NCI-H1048 (cell line): Measurements from ENCODE around the gene RGS13.

Experiments used
- DNase-seq: peaks from one replicate; lab custom pipeline; 2025; lab: John Stamatoyannopoulos, UW

The RGS13 gene

DNA sequence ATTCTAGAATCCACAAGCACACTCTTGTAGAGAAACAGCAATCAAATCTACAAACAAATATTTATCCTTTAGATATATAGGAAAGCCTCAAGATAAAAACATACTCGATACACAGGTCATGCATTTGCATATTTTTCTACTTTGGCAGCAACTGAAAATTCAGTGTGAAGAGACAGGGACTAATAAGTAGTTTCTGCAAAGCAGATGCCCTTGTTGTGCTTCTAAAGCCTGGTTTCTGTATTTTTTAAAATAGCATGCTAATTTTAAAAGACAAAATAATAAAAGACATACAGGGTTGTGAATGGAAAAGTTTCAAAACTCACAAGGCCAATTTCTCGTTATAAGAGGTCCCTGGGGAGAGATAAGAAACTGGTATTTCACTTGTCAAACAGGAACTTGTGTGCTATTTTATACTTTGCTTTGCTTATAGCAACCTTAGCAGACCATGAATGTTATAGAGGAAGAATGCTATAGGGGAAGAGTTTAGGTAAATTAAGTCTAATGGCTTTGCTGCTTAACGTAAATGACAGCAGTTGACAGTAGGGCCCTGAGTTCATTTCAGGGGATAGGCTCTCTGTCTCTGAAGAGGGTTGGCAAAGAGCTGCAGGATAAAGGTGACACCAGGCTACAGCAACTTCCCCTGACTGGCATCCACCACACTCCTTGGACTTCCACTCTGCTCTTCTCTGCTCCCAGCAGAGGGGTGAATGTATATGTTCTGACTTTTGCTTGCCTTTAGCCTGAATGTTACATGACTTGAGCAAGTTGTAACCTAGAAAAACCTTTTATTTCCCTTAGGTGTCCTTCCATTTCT lies 9.4 kb upstream of the RGS13 start:
- no peak for DNase-seq

DNA sequence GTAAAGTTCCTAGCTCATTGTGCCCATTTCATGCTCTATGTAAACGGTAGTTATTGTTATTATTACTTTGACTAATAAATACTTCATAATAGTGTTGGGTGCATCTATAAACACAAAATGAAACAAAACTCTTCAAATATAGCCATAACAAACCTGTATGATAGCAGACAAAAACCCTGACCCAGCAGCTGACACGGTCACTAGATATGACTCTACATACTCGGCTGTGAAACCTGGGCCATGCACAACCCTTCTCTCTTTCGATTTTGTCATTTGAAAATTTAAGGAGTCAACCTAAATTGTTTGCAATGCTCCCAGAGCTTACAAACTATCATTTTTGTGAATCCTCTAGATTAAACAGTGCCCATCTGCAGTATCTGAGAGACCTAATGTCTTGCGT lies 8.0 kb upstream of the RGS13 start:
- DNase-seq, result no peak

DNA sequence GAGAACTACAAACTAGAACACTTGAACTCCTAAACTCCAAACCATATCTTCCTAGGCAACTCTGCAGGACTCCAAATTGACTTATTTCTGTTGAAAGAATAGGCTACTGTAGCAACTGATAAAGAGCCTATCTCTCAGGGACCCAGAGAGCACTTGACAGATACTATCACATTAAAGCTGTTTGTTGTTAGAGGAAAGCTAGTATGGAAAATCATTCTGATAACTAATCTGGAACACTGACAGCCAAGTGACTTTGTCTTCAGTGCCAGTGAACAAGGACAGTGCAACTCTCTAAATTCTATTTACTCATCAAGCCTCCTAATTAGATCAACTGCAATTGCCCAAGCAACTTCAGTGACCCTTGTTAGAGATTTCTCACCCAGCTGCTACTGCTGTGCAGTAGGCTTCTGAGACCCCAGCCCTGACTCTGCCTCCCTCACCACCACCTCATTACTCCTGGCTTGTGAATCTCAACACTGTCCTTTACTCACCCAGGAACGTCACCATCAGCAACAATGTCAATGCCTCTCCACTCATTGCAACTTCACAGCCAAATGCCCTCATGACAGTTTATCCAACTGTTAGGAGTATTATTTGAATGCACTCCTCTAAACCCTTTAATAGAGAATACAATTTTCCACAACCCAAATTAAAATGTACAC lies 7.4 kb upstream of the RGS13 start:
- no peak for DNase-seq

DNA sequence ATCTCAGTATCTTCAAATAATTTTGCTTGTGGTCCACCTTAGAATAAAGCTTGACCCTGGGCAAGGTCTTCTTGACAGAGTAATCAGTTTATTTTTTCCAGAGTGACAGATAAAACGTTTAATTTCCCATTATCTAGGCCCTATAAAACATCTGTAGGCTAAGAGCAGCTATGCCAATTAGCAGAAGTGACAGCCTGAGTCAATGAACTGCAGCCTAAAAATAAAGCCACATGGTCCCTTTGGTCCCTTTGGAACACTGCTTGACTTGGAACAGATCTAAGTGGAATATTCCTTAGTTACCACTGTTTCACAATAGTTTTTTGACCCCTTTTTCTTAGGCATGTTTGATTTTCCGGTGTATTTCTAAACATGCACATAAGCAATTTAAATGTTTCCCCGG lies 6.3 kb upstream of the RGS13 start:
- DNase-seq, result no peak

DNA sequence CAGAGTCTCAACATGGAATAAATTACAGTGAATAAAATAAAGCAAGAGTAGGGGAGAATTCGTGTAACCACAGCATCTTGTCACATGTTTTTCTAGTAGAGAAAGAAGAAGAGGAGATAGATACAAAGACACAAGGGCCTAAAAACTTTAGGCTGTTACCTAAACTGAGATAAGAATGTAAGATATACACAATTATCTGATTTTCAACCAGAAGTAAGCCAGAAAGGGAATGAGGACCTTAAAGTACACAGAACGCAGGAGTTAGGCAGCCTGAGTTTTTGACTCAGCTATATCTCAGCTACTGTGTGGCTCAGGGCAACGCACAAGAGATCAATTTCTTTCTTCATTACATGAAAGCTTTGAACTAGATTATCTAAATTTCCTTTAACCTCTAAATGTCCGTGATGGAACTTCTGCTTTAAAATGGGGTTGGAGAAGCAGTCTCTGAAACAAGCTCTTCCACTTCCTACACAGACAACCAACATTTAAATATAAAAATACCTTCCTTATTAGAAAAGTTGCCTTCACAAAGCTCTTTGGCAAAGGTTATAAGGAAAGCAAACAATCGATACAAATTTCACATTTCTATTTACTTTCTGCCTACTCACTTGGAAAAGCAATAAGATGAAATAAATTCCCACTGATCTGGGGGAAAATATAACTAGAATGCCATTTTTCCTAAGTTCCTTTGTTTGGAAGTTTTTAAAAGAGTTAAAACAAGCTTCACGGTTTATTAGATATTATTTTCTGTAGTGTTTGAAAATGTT lies 5.2 kb upstream of the RGS13 start:
- DNase-seq, result no peak

DNA sequence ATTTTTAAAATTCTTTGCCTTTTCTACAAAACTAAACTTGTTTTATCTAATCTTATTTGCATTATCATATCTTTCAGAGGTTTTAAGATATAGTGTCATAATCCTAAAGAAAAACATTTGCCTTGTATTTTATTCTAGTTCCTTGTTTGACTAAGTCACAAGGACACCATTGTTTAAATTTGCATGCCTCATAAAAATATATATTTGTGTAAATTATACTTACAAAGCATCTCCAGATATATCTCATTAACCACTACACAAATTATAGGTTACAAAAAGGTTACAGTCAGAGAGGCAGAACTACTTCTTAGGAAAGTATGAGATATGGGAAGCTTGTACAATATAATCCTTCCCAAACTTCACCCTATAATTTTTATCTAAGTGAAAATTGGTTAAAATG lies 4.2 kb upstream of the RGS13 start:
- DNase-seq, result peak; percentile 96

DNA sequence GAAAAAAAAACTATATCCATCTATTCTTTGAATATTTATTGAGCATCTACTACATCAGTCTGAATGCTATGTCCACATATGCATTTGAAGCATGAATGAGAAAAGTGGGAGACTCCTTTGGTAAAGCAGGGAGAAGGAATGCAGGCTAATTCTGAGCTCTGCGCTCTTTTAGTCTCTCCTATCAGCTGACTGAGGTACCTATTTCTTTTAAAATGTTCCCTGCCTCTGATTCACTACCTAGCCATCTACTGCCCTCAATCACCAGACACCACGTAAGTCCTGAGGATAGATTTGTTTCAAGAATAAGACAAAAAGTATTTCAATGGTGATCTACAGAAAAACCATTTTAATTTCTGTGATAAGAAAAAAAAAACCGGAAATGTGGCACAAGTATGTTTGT lies 3.8 kb upstream of the RGS13 start:
- DNase-seq, result no peak

DNA sequence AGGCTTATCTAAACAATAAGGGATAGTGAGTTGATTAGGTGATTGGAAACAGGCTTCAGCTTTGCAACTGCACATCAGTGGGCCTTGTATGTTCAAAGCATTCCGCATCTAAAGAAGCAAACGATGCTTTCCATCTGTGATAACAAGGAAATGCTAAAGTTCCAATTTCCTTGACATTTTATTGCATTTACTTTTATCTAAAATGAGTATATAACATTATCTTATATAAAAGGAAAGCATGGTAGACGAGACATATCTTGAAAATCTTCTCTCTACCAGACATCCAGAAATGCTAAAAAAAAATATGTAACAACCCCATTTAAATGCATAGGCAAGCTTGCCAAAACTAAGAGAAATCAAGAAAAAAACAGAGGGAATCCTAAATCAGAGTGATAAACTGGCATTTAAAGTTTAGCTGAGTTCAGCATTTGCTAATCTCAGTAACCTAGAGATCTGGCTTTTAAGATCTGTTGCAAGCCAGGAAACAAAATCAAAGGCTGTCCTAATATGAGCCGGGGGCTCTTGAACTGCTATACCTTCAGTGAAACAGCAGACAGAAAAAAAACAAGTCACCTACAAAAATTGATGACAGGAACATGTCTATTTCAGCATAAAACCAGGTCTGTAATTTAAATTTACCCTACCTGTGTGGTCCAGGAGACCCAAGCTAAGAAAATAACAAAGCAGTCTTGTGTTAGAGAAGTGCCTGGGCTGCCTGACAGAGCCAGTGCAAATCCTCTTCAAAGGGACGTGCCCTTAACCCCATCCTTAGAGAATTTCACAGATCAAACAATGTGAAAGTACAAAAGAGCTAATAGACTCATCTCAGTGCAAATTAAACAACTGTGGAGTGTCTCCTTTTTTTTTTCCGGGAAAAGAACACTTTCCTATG lies 3.1 kb upstream of the RGS13 start:
- DNase-seq, result no peak

DNA sequence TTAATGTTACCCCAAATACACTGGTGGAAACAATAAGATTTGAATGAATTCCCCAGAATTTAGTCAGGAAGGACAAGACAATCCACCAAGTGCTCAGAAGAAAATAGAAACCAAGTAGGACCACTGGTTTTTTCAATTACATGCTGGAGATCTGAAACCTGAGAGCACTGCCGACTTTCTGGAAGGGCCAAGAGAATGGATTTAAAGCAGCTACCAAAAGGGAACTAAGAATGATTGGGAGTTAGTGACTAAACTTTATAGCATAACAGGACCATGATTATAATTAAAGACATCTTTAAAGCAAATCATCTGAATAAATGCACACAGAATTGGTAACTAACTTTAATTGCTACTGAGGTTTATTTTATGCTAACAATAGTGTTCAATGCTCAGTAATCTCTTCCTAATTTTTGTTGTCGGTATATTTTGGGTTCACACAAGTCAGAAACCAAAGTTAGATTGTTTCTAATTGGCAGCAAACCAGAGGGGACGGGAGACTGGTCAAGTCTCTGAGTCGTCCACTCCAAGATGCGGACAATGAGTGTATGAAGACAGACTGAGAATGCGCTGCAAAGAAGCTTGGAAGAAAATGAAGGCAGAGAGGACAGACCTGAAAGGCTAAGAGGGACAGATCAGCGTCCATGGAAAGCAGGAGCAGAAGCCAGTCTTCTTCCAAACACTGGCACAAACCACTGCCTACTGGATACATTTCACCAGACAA lies 2.3 kb upstream of the RGS13 start:
- DNase-seq, result no peak

DNA sequence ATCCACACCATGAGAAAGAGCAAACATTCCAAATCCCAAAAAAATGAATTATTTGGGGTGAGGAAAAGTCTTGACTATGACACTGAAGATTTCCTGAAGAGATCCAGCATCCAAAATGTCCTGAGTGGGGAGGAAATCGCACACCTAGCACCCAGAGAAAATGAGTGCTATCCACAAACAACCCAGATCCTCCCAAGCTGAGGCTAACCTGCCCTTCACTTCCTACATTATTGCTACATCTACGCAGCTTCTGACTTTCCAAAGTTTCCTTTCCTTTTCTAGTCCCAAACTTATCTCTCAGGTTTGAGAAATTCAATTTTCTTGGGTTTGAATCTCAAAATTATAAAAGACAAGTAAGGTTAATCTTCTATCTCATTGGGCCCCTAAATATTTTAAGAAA lies 906 bp upstream of the RGS13 start:
- DNase-seq, result no peak

DNA sequence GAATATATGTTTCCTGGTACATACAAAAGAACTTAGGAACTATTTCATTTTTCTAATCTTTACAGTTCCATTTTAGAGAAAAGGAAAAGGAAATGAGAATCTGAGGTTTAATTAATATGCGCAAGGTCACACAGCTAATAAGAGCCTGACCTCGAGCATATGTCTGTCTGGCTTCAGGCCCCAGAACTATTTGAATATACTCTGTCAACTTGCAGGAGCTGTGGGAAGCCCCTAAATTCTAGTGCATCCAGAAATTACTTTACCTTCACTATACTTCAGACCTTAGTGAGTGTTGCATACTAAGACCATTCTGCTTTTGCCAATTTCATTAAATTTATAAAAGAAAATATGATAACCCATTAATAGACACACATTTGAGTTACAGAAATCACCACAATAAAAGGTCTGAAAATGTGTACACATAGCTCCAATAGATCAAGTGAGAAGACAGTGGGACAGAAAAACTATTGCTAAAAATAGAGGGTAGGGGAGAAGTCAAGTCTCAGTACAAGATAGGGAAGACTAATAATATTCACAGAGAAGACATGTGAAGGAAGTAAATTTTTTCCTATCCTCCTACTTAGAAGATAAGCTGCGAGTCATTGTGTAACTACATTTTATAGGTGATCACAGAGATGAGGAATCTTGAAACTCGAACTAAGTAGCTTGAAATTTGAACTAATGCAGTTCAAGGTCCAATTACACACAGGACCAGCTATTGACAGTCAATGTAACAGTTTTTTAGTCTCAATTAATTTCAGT lies 3.8 kb downstream of the RGS13 start:
- no peak for DNase-seq

DNA sequence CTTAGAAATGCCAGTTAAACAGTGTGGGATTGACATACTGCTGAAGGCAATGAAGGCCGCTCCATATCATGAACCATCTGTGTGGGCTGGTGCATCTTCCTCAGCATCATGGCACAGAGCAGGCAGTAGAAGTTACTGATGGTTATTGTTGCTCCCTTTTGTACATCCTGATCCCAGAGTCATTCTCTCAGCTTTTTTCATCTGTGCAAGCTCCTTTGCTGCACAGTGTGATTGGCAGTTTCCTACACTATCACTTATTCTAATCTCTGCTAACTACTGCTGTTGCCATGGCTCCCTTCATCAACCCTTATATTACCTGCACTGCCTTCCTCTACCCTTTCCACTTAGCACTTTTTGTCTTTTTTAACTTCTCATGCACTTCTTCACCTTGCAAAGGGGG lies 16.2 kb downstream of the RGS13 start:
- DNase-seq, result no peak

DNA sequence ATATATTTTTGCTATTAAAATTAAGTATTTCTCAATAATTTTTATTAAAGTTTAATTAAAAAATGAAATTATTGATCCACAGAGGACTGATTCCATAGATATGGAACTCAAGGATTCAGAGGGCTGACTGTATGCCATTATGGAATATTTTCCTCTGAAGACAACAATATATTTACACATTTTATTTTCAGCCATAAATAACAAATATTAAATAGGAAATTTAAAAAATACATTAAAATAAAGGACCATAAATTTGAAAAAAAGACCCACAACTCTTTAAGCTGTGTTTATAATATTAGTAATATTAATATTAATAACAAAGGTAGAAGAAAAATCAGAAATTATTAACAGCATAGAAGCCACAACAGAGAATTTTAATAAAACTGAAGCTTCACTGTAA lies 18.2 kb downstream of the RGS13 start:
- no peak for DNase-seq

DNA sequence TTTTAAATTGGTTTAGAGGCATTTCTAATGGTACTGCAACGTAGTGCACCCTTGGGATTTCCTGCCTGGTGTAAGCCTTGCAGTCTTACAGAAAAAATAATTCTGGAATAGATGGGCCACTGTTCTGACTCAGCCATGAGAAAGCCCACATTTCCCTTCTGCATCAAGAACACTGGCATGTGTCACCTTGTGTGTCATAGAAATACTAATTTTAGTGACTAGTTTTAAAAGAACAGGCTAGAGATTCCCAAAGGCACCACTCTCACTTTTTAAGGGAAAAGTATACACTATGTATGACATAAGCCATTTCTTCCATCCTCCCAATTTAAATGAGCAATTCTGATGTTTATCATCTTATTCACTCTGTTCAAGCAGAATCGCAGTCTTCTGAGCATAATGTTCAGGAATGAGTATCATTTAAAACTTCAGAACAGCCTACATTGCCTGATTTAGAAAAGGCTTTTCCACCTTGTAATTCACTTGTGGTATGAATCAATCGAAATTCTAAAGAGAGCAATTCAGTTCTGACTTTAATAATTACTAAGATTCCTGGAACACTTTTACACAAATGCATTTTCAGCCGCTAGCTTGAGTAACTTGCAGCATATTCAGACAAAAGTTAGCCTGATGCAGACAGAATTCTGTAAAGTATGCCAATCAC lies 18.8 kb downstream of the RGS13 start:
- no peak for DNase-seq

DNA sequence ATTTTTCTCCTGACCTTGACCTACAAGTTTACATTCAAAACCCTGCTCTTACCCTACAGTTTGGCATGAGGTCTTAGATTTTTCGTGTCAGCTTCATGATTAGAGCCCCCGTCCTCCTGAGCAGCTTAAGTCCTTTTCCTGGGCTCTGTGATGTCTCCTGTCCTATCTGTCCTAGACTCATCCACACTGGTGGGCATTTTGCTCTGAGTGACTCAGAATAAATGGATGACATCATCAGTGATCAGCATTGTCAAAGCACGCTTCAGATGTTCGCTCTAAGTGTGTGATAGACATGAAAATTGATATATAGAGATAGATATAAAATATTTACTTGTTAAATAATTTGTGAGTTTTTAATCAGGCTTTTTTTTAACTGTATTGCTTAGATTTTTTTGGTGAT lies 21.8 kb downstream of the RGS13 start:
- DNase-seq, result no peak

DNA sequence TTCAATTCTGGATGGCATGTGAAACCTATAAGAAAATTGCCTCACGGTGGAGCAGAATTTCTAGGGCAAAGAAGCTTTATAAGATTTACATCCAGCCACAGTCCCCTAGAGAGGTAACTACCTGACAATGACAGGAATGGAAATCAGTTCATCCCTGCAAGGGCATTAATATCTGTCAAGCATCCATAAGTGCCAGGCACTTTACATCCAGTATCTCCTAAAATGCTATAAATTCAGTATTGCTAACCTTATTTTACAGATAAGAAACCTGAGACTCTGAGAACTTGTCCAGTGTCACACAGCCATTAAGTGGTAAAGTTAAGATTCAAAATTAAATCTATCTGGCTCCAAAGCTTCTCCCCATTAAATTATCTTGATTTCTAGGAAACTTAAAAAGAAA lies 22.3 kb downstream of the RGS13 start:
- DNase-seq, result no peak

DNA sequence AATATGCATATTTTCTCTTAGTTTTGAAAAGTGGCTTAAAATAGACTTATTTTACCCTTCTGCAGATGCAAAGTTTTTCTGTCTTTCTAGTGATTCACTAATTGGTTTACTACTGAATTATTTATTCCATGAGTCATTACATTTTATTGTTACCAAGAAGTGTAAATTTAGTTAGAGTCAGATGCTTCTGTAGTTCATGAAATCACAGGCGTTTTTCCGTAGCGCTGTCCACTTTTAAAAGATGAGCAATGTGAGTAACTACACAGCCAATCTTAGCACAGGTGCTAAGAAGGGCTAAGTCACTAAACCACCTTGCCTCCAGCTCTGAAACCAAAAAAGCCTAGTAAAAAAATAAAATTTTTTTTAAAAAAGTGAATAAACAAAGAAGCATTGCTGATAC lies 24.7 kb downstream of the RGS13 start:
- no peak for DNase-seq

DNA sequence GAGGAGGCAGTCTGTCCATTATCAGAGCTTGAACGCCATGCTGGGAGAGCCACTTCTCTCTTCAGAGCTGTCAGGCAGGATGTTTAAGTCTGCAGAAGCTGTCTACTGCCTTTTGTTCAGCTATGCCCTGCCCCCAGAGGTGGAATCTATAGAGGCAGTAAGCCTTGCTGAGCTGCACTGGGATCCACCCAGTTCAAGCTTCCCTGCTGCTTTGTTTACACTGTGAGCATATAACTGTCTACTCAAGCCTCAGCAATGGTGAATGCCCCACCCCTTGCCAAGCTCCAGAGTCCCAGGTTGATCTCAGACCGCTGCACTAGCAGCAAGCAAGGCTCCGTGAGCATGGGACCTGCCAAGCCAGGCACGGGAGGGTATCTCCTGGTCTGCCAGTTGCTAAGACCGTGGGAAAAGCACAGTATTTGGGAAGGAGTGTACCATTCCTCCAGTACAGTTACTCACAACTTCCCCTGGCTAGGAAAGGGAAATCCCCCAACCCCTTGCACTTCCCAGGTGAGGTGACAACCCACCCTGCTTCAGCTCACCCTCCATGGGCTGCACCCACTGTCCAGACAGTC lies 32.5 kb downstream of the RGS13 start:
- DNase-seq, result no peak

DNA sequence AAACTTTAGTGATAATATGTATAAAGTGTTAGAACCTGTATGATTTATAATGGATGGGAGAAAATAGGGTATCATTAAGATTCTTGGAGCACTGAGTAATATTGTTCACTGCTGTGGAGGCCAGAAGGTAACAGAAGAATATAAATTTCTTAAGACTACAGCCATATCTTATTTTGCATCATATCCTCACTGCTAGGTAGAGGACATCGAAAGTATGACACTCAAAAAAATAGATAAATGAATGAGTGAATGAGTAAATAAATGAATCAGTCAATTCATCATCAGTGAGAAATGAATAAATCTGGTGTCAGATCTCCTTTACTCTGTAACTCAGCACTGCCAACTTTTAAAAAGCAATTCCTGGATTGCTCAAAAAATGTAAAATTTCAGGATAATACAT lies 33.2 kb downstream of the RGS13 start:
- no peak for DNase-seq

DNA sequence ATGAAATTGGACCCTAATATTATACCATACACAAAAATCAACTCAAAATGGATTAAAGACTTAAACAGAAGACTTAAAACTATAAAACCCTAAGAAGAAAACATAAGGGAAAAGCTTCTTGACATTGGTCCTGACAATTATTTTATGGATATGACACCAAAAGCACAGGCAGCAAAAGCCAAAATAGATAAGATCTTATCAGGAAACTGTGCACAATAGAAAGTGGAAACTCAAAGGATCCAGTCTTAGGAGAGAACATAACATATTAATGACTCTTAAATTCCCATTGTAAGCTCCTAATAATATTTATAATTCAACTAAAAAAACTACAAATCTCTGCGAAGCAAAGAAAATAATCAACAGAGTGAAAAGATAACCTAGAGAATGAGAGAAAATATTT lies 39.8 kb downstream of the RGS13 start:
- DNase-seq, result no peak
